ENCODE results near the gene COPS7A. TPM values are rescaled to one million over a fixed set of nuclear protein-coding genes. Genes with fewer than 3 reads are reported as not detected.
A peak's percentile ranks its signal among the peaks of the same experiment; 100 is the strongest.

The COPS7A gene, protein sequence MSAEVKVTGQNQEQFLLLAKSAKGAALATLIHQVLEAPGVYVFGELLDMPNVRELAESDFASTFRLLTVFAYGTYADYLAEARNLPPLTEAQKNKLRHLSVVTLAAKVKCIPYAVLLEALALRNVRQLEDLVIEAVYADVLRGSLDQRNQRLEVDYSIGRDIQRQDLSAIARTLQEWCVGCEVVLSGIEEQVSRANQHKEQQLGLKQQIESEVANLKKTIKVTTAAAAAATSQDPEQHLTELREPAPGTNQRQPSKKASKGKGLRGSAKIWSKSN
- total RNA-seq: 10 to 100 TPM; 29.5 to 36.8 TPM

GRCh38 chr12:6723607-6724408 is at the start of gene COPS7A:
Gene COPS7A (plus strand): TSS chr12:6724046. CDS start chr12:6724657, 611 bp downstream.
- no peaks in the 10 kb centered on the region for H3K27me3 Mint-ChIP-seq
- POLR2A ChIA-PET: interaction anchor here (0.5 to 1.3 kb wide), 7 partner anchors 15 to 356 kb away, joined by 3 to 10 read pairs (median 5); partner anchors contain the start of genes CDCA3, GAPDH, USP5 and ZNF384
- no peaks in the 10 kb centered on the region for H3K36me3 Mint-ChIP-seq (ENCODE audit: low read depth)
- no peaks in the 10 kb centered on the region for H3K9me3 Mint-ChIP-seq
- H3K4me1 Mint-ChIP-seq: peaks cover 24% of the 10 kb centered on the region
- CTCF ChIA-PET: interaction anchor here (0.7 to 5.2 kb wide), 19 partner anchors 9 to 384 kb away, joined by 3 to 33 read pairs (median 4); partner anchors contain the start of genes MLF2, PTMS and ZNF384
- peak within 1 kb of the TSS; percentile 89 for H3K4me3 Mint-ChIP-seq
- peak; percentile 98 for DNase-seq
- H3K27ac Mint-ChIP-seq: peak within 1 kb of the TSS; percentile 92

DNA sequence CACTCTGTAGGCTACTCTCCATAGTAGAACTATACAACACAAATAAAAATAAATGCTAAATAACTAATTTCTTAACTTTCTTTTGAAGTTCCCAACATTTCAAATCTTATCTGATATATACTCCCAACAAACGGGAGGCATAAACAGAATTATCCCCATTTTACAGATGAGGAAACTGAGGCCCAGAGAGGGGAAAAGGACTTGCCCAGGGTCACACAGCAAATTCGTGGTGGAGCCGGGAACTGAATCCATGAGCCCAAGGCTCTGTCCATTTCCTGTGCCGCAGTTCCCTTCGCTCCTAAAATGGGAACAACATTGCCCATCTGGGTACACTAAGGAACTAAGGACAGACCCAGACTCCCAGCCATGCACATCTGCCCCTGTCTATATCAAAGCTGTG is 46.9 kb upstream of the COPS7A start:
- H3K4me3 Mint-ChIP-seq: no peak overlapping the region
- CTCF ChIA-PET: interaction anchor here (1.3 kb wide), 1 partner anchor 7 kb away, joined by 3 read pairs; no protein-coding TSS in a partner anchor
- H3K27me3 Mint-ChIP-seq: no peaks in the 10 kb centered on the region
- POLR2A ChIA-PET: no interaction called here
- H3K36me3 Mint-ChIP-seq (ENCODE audit: low read depth): peaks cover 73% of the 10 kb centered on the region
- no peaks in the 10 kb centered on the region for H3K4me1 Mint-ChIP-seq
- no peaks in the 10 kb centered on the region for H3K9me3 Mint-ChIP-seq
- H3K27ac Mint-ChIP-seq: no peak overlapping the region
- DNase-seq: no peak

DNA sequence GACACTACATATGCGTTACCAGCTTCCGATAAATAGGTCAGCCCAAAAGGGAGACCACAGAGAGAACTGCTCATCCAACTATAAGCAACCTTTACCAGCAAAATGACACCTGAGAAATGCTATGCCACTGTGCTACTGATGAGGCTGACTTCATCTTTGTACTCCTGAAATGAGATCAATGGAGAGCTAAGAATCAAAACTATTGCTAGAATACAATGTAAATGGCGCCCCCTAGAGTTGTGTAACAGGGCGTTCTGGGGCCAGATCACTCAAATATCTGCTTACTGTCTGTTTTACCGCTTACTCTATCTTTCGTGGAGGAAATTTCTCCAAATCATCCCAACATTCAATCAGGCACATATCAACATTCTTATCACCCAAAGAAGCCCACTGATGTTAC is 39.2 kb upstream of the COPS7A start:
- H3K4me1 Mint-ChIP-seq: peaks cover 47% of the 10 kb centered on the region
- no peaks in the 10 kb centered on the region for H3K9me3 Mint-ChIP-seq
- peaks cover 46% of the 10 kb centered on the region for H3K36me3 Mint-ChIP-seq (ENCODE audit: low read depth)
- no peak overlapping the region for H3K4me3 Mint-ChIP-seq
- H3K27me3 Mint-ChIP-seq: no peaks in the 10 kb centered on the region
- ChIA-PET POLR2A (no interaction called here), CTCF (interaction anchor here (0.5 to 1.7 kb wide), 11 partner anchors 8 to 149 kb away, joined by 3 to 10 read pairs (median 3); partner anchors contain the start of genes CD4 and MLF2)
- no peak overlapping the region for H3K27ac Mint-ChIP-seq
- DNase-seq: peak; percentile 69

GRCh38 chr12:6685814-6686213 is 38.0 kb upstream of the COPS7A start:
- ChIA-PET CTCF (interaction anchor here (0.7 to 1.0 kb wide), 2 partner anchors 15 to 187 kb away, joined by 3 read pairs; partner anchors contain the start of gene SPSB2), POLR2A (interaction anchor here (0.6 kb wide), 1 partner anchor 72 kb away, joined by 3 read pairs; no protein-coding TSS in a partner anchor)
- H3K27me3 Mint-ChIP-seq: no peaks in the 10 kb centered on the region
- DNase-seq: no peak
- peaks cover 51% of the 10 kb centered on the region for H3K4me1 Mint-ChIP-seq
- H3K4me3 Mint-ChIP-seq: no peak overlapping the region
- peaks cover 46% of the 10 kb centered on the region for H3K36me3 Mint-ChIP-seq (ENCODE audit: low read depth)
- H3K27ac Mint-ChIP-seq: no peak overlapping the region
- H3K9me3 Mint-ChIP-seq: no peaks in the 10 kb centered on the region

DNA sequence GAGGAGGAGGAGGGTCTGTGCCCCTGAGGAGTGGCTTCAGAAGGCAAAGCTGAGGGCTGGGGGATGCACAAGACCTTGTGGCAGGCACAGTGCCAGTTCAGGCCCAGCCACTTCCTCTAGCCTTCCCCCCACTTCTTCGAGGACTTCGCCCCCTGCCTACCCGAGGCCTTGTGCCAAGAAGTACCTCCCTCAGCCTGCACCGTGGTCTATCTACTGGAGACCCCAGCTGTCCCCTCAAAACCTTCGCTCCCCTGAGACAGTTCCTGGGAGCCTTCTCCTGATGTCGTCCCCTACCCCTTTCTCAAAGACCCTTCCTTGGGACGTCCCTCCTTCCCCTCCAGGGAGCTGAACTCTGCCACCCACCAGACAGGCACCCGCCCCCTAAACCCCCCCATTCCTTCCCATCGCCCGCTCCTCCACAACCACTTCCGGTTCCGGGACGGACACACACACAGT is 35.3 kb upstream of the COPS7A start:
- ChIA-PET CTCF (interaction anchor here (1.0 to 2.1 kb wide), 10 partner anchors 9 to 139 kb away, joined by 3 to 11 read pairs (median 4); partner anchors contain the start of gene COPS7A), POLR2A (interaction anchor here (0.7 kb wide), 1 partner anchor 119 kb away, joined by 4 read pairs; no protein-coding TSS in a partner anchor)
- peak overlapping the region; percentile 95 for H3K27ac Mint-ChIP-seq
- H3K27me3 Mint-ChIP-seq: no peaks in the 10 kb centered on the region
- H3K36me3 Mint-ChIP-seq (ENCODE audit: low read depth): peaks cover 30% of the 10 kb centered on the region
- no peaks in the 10 kb centered on the region for H3K9me3 Mint-ChIP-seq
- H3K4me3 Mint-ChIP-seq: peak overlapping the region; percentile 88
- peak; percentile 51 for DNase-seq
- peaks cover 54% of the 10 kb centered on the region for H3K4me1 Mint-ChIP-seq

GRCh38 chr12:6688999-6689882 is 34.6 kb upstream of the COPS7A start, which contains the start of gene ZNF384:
Gene ZNF384 (minus strand): TSS chr12:6689375. CDS start chr12:6679520, 9,855 bp downstream.
- peaks cover 51% of the 10 kb centered on the region for H3K4me1 Mint-ChIP-seq
- ChIA-PET CTCF (interaction anchor here (0.5 to 2.1 kb wide), 17 partner anchors 9 to 255 kb away, joined by 3 to 11 read pairs (median 3); partner anchors contain the start of genes C12orf57, COPS7A and LPAR5), POLR2A (interaction anchor here (0.6 to 1.2 kb wide), 12 partner anchors 35 to 1750 kb away, joined by 3 to 10 read pairs (median 4); partner anchors contain the start of genes CD4, COPS7A, GAPDH and USP5)
- no peaks in the 10 kb centered on the region for H3K9me3 Mint-ChIP-seq
- H3K27me3 Mint-ChIP-seq: no peaks in the 10 kb centered on the region
- peak; percentile 97 for DNase-seq
- peaks cover 29% of the 10 kb centered on the region for H3K36me3 Mint-ChIP-seq (ENCODE audit: low read depth)
- peak within 1 kb of the TSS; percentile 88 for H3K4me3 Mint-ChIP-seq
- H3K27ac Mint-ChIP-seq: peak within 1 kb of the TSS; percentile 95

DNA sequence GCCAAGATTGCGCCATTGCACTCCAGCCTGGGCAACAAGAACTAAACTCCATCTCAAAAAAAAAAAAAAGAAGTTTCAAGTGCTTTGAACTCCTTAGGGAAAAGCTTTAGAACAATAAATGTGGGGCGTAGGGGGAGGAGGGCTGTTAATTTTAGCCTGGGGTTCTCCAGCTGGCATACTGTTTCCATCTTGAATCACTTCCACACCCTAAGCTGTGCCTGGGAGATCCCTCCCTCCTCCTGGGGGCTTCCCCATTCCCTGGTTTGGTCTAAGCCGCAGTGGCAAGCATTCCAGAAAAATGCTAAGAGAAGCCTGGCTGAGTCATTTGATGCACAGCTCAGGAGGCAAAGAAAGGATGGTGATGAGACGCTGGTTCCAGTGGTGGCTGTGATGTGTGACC is 32.4 kb upstream of the COPS7A start:
- ChIA-PET POLR2A (no interaction called here), CTCF (interaction anchor here (0.9 to 1.3 kb wide), 3 partner anchors 61 to 174 kb away, joined by 3 read pairs; partner anchors contain the start of gene MLF2)
- H3K4me1 Mint-ChIP-seq: peaks cover 34% of the 10 kb centered on the region
- peaks cover 15% of the 10 kb centered on the region for H3K36me3 Mint-ChIP-seq (ENCODE audit: low read depth)
- H3K27ac Mint-ChIP-seq: no peak overlapping the region
- H3K27me3 Mint-ChIP-seq: no peaks in the 10 kb centered on the region
- DNase-seq: no peak
- no peaks in the 10 kb centered on the region for H3K9me3 Mint-ChIP-seq
- H3K4me3 Mint-ChIP-seq: no peak overlapping the region

GRCh38 chr12:6692888-6693287 is 31.0 kb upstream of the COPS7A start:
- CTCF ChIA-PET: interaction anchor here (1.4 kb wide), 1 partner anchor 74 kb away, joined by 4 read pairs; the partner anchor contains the start of gene PTMS
- Mint-ChIP-seq H3K4me3 (no peak overlapping the region), H3K27ac (no peak overlapping the region)

DNA sequence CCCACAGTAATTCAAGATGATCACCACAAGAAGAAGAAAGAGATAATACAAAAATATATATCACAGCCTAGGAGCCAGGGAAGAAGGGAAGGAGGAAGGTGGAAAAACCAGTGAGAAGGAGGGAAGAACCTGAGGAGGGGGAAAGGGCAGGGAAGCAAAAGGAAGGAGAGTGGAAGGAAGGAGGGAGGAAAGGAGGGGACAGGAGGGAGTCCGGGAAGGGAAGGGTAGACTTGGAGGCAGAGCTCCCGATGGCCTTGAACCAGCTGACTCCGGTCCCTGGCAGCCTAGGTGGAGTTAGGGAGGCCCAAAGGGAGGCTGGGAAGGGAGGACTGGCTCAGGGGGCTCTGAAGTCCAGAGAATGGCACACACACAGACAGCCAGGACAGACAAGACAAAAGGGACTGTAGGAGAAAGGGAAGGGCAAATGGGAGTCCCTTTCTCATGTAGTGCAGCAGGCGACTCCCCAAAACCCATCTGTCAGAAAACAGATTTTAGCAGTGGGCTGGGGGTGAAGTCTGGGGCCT is 30.0 kb upstream of the COPS7A start:
- POLR2A ChIA-PET: no interaction called here
- CTCF ChIA-PET: no interaction called here
- H3K27ac Mint-ChIP-seq: no peak overlapping the region

More at GRCh38 chr12:6692888-6693287, 31.0 kb upstream of the COPS7A start:
- Mint-ChIP-seq H3K27me3 (peaks cover 5% of the 10 kb centered on the region), H3K4me1 (peaks cover 22% of the 10 kb centered on the region), H3K9me3 (no peaks in the 10 kb centered on the region), H3K36me3 (ENCODE audit: low read depth) (peaks cover 7% of the 10 kb centered on the region)
- POLR2A ChIA-PET: no interaction called here
- no peak for DNase-seq

GRCh38 chr12:6694701-6695100 is 29.1 kb upstream of the COPS7A start:
- no peak for DNase-seq
- ChIA-PET POLR2A (no interaction called here), CTCF (interaction anchor here (1.8 kb wide), 1 partner anchor 30 kb away, joined by 6 read pairs; no protein-coding TSS in a partner anchor)
- no peaks in the 10 kb centered on the region for H3K9me3 Mint-ChIP-seq
- H3K4me3 Mint-ChIP-seq: no peak overlapping the region
- peaks cover 28% of the 10 kb centered on the region for H3K4me1 Mint-ChIP-seq
- H3K27ac Mint-ChIP-seq: peak overlapping the region; percentile 54
- peaks cover 23% of the 10 kb centered on the region for H3K27me3 Mint-ChIP-seq
- H3K36me3 Mint-ChIP-seq (ENCODE audit: low read depth): peaks cover 5% of the 10 kb centered on the region

More for the DNA sequence above, 30.0 kb upstream of the COPS7A start:
- Mint-ChIP-seq H3K36me3 (ENCODE audit: low read depth) (peaks cover 2% of the 10 kb centered on the region), H3K4me3 (no peak overlapping the region), H3K9me3 (no peaks in the 10 kb centered on the region), H3K4me1 (peaks cover 21% of the 10 kb centered on the region), H3K27me3 (peaks cover 15% of the 10 kb centered on the region)
- DNase-seq: no peak

DNA sequence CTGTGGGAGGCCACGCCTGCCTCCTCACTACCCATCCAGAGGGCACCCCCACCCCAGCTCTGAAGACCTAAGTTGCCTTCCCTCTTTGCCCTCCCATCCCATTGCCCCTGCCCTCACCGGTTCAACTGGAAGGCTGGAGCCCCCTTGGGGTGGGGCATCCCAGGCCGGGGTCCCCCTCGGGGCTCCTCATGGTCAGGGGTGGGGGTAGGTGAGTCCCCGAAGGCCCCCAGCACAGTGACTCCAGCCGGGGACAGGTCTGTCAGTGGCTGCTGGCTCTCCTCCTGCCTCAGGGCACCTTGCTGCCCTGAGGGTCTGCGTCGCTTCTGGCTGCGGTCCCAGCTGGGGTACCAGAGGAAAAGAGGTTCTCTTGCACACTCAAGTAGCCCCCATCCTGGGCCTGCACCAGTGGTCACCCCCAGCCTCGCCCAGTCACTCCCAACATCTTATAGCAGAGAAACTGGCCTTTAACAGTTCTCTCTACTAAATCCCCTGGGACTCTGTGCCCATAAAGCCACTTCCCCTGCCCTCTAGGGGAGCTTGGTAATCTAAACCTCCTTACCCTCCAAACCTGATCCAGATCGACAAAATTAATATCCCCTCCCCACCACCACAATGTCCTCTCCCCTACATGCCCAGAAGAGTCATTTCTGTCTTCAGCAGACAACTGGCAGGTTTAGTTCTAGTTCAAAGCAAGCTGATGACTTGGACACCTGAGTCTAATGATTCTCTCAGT is 28.4 kb upstream of the COPS7A start:
- ChIA-PET POLR2A (no interaction called here), CTCF (interaction anchor here (0.9 to 1.8 kb wide), 4 partner anchors 29 to 157 kb away, joined by 3 to 6 read pairs (median 4); partner anchors contain the start of gene GPR162)
- Mint-ChIP-seq H3K36me3 (ENCODE audit: low read depth) (peaks cover 2% of the 10 kb centered on the region), H3K4me3 (no peak overlapping the region), H3K4me1 (peaks cover 25% of the 10 kb centered on the region), H3K27me3 (peaks cover 27% of the 10 kb centered on the region), H3K9me3 (no peaks in the 10 kb centered on the region), H3K27ac (no peak overlapping the region)
- no peak for DNase-seq

Measured in activated CD4-positive, alpha-beta T cell treated with anti-CD3 and anti-CD28 coated beads, Interleukin-2, amount 10 ng/mL, durations not matched to agents 7 days and 5 days (primary cell).